ENCODE measurements around the gene ARG2.
A peak's percentile ranks its signal among the peaks of the same experiment; 100 is the strongest.

The ARG2 gene

DNA sequence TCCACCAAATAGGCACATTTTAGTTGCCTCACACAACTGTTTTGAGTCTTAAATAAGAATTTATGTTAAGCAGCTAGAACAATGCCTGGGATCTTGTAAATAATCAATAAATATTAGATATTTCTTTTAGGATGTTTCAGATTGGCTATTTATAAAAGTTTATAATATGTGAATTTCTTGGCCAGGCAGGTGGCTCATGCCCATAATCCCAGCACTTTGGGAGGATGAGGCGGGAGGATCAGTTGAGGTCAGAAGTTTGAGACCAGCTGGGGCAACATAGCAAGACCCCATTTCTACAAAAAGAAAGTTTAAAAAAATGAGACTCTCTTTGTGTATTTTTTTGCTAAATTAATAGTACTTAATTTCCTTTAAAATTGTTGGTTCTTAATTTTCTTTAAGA is 21.8 kb downstream of the ARG2 start:
- DNase-seq, result no peak

DNA sequence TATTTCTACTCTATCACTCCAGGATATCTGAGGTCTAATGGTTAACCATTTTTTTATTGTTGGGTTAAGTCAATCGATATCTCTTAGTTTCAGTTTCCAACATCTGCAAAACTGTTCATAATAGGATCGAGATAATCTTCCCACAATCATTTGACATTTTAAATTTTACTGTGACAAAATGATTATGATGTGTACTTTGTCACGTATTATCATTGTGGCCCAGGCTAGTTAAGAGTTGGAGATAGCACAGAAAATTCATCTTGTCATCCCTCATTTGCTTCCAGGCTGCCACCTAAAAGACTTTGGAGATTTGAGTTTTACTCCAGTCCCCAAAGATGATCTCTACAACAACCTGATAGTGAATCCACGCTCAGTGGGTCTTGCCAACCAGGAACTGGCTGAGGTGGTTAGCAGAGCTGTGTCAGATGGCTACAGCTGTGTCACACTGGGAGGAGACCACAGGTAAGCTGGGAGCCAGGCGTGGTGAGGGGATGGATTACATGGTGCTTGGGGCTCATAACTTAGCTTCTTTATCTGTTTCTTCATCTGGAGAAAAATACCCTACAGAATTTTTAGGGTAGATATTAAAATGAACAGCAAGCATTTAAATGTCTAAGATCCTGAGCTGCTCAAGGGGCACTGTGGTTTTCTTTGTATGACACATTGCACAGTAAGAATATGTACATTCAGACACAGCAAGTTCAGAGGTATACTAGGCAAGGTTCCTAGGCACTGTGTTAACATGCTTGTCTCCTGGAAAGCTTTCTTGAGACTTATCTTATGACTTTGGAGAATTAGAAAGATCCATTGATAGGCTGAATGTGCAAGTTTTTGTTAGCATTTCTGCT is 22.4 kb downstream of the ARG2 start:
- no peak for DNase-seq

DNA sequence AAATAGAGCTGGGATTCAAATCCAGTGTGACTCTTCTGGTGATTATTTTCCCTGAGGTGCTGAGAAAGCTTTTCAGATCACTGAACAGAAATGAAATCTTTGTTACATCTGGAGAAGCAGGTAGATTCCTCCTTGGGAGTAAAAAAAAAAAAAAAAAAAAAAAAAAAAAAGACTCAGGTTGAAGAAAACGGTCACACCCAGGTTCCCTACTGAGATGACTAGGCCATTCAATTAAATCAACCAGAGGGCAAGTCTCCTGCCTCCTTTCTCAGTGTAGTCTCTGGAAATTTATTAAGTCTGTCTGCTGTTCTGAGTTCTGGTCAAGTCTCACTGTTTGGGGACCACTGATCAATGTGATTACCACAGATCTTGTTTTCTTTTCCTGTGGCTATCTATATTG is 24.0 kb downstream of the ARG2 start:
- DNase-seq, result no peak

DNA sequence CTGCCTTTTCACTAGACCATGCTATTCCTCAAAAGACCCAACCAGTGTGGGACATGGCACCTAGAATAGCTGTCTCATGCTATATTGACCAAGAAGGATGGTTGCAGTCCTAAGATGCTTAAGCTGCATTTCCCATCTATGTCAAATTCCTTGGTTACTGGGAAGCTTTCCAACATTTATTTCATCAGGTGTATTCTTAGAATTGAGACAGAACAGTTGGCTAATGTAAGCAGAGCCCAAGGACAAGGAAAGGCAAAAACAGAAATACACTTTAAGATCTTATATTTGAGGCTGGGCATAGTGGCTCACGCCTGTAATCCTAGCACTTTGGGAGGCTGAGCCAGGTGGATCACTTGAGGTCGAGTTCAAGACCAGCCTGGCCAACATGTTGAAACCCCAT is 24.7 kb downstream of the ARG2 start:
- no peak for DNase-seq

DNA sequence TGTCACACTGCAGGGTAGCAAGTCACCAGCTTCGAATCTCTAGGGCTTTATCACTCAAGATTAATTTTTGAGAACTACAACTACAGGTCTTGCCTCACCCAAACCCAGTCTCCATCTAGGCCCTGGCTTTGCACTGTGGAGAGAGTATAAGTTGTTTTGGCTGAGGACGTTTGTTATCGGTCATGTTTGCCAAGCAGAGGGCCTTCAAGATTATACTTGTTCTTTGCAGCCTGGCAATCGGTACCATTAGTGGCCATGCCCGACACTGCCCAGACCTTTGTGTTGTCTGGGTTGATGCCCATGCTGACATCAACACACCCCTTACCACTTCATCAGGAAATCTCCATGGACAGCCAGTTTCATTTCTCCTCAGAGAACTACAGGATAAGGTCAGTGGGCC is 25.7 kb downstream of the ARG2 start:
- no peak for DNase-seq

DNA sequence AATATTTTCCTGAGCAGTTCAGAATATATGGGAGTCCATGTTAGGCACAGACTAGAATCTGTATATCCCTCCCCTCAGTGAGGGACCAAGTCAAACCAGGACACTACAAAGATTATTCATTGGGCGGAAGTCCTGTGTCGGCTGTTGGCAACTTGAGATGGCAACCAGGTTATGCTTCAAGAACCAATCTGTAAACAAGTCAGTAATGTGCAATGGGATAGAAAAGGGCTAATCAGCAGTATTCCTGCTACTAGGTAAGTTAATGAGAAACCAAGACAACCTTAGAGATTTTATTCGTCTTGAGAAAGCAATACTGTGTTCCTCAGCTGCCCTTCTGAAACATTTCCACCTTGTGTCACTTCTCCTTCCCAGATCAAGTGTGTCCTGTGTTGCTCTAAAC is 26.4 kb downstream of the ARG2 start:
- no peak for DNase-seq

DNA sequence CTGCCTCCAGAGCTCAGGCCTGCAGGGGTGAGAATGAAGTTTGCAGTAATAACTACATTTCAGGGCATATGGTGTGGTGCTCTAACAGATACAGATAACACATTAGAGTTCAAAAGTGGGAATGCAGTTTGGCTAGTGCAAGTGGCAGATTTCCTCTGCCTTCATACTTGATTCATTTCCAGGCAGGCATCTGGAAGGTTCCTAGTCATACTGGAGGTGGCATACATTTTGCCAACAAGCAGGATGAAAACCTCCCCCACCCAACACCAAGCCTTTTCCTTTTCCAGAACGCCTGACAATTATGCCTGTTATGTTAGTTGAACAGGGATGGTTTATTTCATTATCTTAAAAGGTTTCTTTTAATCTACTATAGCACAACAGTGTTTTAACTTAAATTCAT is 30.4 kb downstream of the ARG2 start:
- DNase-seq, result no peak

- DNase-seq, result no peak
Observed at GRCh38 chr14:67650694-67651093, 31.0 kb downstream of the ARG2 start.

DNA sequence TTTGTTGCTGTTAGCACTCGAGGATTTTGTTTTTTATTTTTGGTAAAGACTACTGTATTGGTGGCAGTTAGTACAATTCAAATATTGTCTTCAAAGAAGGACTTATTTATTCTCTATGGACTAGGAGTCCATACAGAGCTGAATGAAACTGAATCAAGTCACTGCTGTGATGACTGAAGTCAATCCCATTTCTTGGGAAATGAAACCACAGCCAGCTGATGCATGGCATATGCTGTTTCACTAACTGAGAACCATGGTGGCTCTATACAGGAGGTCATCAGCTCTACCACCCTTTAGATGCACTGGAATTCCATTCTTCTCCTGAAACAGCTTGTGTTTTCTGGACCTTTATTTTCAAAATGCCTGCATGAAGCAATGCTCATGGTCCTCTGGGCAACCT is 32.5 kb downstream of the ARG2 start:
- no peak for DNase-seq

DNA sequence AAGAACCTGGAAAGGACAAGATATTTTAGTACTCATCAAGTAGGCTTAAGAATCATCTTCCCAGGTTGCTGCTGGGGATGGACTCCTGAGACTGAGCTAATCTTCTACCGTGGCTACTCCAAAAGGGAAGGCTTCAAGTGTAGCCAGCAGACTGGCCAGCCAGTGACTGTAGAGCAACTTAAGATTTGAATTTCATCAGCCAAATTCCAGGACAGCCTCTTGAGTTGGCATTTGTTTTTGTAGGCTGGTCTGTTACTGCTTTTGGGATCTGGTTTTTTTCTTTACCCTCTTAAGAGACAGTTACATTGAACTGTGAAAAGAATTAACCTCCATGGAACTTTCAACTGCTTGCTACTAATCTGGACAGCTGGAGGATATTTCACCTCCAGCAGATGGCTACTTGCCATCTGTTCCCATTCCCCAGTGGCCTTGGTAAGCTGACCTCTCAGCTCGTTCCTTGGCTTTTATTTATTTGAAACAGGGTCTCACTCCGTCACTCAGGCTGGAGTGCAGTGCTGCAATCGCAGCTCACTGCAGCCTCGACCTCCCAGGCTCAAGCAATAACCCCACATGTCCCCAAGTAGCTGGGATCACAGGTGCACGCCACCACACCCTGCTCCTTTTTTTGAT is 34.0 kb downstream of the ARG2 start:
- no peak for DNase-seq

GRCh38 chr14:67663633-67664032 is 43.9 kb downstream of the ARG2 start:
- peak; percentile 37 to 53 for DNase-seq

DNA sequence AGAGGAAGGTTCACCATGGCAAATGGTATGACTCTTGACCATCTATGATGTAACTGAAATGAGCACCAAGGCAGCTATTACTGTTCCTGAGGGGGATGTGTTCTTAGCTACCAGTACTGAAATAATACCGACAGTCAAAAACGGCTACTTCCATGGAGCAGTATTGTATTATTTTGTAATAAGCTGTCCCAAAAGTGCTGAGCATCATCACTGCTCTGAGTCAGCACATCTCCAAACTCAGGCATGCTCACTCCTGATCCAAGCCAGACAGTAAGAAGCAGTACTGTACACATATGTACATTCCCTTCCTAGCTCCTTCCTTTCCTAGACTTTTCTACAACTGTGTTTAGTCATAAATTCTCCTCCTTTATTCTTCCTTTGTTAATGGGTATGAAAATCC is 46.1 kb downstream of the ARG2 start:
- DNase-seq, result no peak

- peak; percentile 73 to 84 for DNase-seq
Observed at GRCh38 chr14:67666750-67667449, 47.2 kb downstream of the ARG2 start.

DNA sequence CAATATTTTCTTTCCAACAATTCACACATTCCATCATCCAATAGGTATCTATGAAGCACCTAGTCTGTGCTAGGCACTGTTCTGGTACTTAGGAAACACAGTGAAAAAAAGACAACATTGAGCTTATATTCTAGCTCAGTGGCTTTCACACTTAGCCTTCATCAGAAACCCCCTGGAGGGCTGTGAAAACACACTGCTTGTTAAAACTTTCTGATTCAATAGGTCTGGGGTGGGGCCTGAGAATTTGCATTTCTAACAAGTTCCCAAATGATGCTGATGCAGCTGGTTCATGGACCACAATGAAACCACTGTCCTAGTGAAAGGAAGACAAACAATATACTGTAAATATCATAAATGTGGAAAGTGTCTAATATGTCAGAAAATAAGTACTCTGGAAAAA is 48.8 kb downstream of the ARG2 start:
- DNase-seq, result no peak

GRCh38 chr14:67673451-67673850 is 53.7 kb downstream of the ARG2 start:
- DNase-seq, result no peak

GRCh38 chr14:67674139-67674479 is 54.4 kb downstream of the ARG2 start:
- peak; percentile 55 to 69 for DNase-seq

- DNase-seq, result peak; percentile 76 to 79
Observed at GRCh38 chr14:67674480-67675218, 54.9 kb downstream of the ARG2 start, which contains the start of gene VTI1B. Gene VTI1B (minus strand): TSS chr14:67674632. CDS start chr14:67674489, 143 bp downstream.

GRCh38 chr14:67675219-67675582 is 55.5 kb downstream of the ARG2 start:
- no peak for DNase-seq

- DNase-seq, result no peak
Observed at GRCh38 chr14:67679006-67679405, 59.3 kb downstream of the ARG2 start.

DNA sequence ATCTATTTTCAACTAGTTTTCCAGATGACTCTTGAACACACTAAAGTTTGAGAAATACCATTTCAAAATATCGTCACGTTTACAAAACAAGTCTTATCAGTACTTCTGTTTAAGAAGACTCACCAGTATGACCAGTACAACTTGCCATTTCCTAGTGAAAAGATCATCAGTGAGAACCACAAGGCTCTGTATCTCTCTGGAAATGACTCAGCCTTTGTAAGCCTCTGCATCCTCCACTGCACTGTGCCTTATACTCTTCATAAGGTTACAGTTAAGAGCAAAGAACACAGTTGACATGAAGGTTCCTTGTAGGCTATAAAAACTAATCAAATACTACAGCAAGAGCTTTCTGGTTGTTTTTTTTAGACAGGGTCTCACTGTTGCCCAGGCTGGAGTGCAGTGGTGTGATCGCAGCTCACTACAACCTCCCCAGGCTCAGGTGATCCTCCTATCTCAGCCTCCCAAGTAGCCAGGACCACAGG is 60.4 kb downstream of the ARG2 start:
- peak; percentile 10 to 24 for DNase-seq

- DNase-seq, result peak; percentile 40 to 42
Observed at GRCh38 chr14:67680941-67681340, 61.2 kb downstream of the ARG2 start.

- no peak for DNase-seq
Observed at GRCh38 chr14:67683842-67684241, 64.1 kb downstream of the ARG2 start.

DNA sequence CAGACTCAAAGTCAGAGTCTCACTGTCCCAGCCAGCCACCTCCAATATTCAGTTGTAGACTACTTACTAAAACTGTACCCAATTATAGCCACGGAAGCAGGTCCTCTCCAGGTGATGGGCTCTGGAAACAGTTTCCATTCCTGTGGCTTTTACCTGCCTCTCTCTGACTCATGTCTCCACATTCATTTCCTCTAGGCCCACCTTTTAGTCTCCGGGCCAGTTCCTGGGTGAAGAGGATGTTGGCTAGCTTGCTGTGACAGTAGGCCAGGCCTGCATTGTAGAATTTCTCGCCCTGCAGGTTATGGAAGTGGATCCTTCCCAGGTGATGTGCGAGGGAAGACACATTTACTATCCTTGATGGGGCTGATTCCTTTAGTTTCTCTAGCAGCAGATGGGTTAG is 70.3 kb downstream of the ARG2 start:
- no peak for DNase-seq
